GM12891 (cell line): ENCODE results near the gene BPIFB6.

Source experiments
- DNase-seq: peaks from one replicate; pipeline ENCODE4 v3.0.0; 2011; ENCODE audit warnings: low spot score; ENCODE audit not compliant: insufficient read length
- FAIRE-seq: peaks from 2 replicates; lab custom pipeline; 2011; peaks lifted over from hg19 to GRCh38; lab: Jason Lieb, UNC
- PAX5 ChIP-seq: IDR thresholded peaks from 2 replicates; pipeline ENCODE4 v1.6.1; 2011; ENCODE audit warnings: low read length, moderate library complexity, mild to moderate bottlenecking; ENCODE audit not compliant: insufficient read depth, severe bottlenecking
- POLR2A ChIP-seq: IDR thresholded peaks from 2 replicates; pipeline ENCODE4 v1.6.1; 2011; ENCODE audit warnings: low read depth, low read length, control low read depth
- POLR2AphosphoS5 ChIP-seq: IDR thresholded peaks from 2 replicates; pipeline ENCODE4 v1.6.1; 2011; ENCODE audit warnings: low read depth, low read length, control low read depth
- POU2F2 ChIP-seq: IDR thresholded peaks from 2 replicates; pipeline ENCODE4 v1.6.1; 2011; ENCODE audit warnings: low read depth, mild to moderate bottlenecking, control low read depth, low read length, moderate library complexity
- SPI1 ChIP-seq: IDR thresholded peaks from 2 replicates; pipeline ENCODE4 v1.6.1; 2011; ENCODE audit warnings: low read depth, low read length, control low read depth
- TAF1 ChIP-seq: IDR thresholded peaks from 2 replicates; pipeline ENCODE4 v1.6.1; 2011; ENCODE audit warnings: low read depth, low read length, control low read depth

BPIFB6 gene

GRCh38 chr20:33079259-33079658, 47.8 kb downstream of the BPIFB6 start, which contains the start of gene BPIFB4:
Gene BPIFB4, plus strand, starts transcription at chr20:33079643. Its CDS starts 1,884 bp downstream, at chr20:33081527.
- no peak for TF ChIP-seq POLR2A
- no peak for TF ChIP-seq TAF1
- no peak for TF ChIP-seq PAX5
- no peak for TF ChIP-seq POLR2AphosphoS5
- no peak for TF ChIP-seq SPI1
- TF ChIP-seq POU2F2: no peak
- DNase-seq: no peak
- no peak for FAIRE-seq

- FAIRE-seq (no peak), DNase-seq (no peak)
- TF ChIP-seq TAF1: no peak
- no peak for TF ChIP-seq POLR2AphosphoS5
- no peak for TF ChIP-seq POLR2A
- no peak for TF ChIP-seq POU2F2
- no peak for TF ChIP-seq SPI1
- no peak for TF ChIP-seq PAX5
Measured at GRCh38 chr20:33081411-33082154, 50.1 kb downstream of the BPIFB6 start.

- TF ChIP-seq POLR2A (no peak), SPI1 (no peak), POU2F2 (no peak)
- DNase-seq: no peak
- no peak for FAIRE-seq
Measured at GRCh38 chr20:33082546-33082945, 51.1 kb downstream of the BPIFB6 start.

- FAIRE-seq: no peak
Measured at GRCh38 chr20:33083544-33084340, 52.3 kb downstream of the BPIFB6 start.

GRCh38 chr20:33084722-33085121, 53.3 kb downstream of the BPIFB6 start:
- no peak for TF ChIP-seq TAF1
- TF ChIP-seq POLR2AphosphoS5: no peak
- no peak for TF ChIP-seq POU2F2
- TF ChIP-seq SPI1: no peak
- no peak for TF ChIP-seq PAX5
- TF ChIP-seq POLR2A: no peak
- DNase-seq (no peak), FAIRE-seq (no peak)

More at GRCh38 chr20:33083544-33084340, 52.3 kb downstream of the BPIFB6 start:
- no peak for DNase-seq
- no peak for TF ChIP-seq SPI1
- TF ChIP-seq POU2F2: no peak
- no peak for TF ChIP-seq TAF1
- no peak for TF ChIP-seq PAX5
- TF ChIP-seq POLR2A: no peak
- TF ChIP-seq POLR2AphosphoS5: no peak

GRCh38 chr20:33086052-33086722, 54.7 kb downstream of the BPIFB6 start:
- TF ChIP-seq SPI1: no peak
- TF ChIP-seq POLR2A: no peak
- TF ChIP-seq POU2F2: no peak
- TF ChIP-seq POLR2AphosphoS5: no peak
- TF ChIP-seq PAX5: no peak
- TF ChIP-seq TAF1: no peak
- DNase-seq: no peak
- no peak for FAIRE-seq

- no peak for DNase-seq
- no peak for FAIRE-seq
- no peak for TF ChIP-seq SPI1
- TF ChIP-seq POLR2A: no peak
- no peak for TF ChIP-seq PAX5
- TF ChIP-seq TAF1: no peak
- TF ChIP-seq POU2F2: no peak
- no peak for TF ChIP-seq POLR2AphosphoS5
Measured at GRCh38 chr20:33091147-33091546, 59.7 kb downstream of the BPIFB6 start.

- FAIRE-seq: no peak
- DNase-seq: no peak
- TF ChIP-seq SPI1 (no peak), POLR2A (no peak), TAF1 (no peak), PAX5 (no peak), POLR2AphosphoS5 (no peak), POU2F2 (no peak)
Measured at GRCh38 chr20:33091693-33092092, 60.2 kb downstream of the BPIFB6 start.

- TF ChIP-seq SPI1 (no peak), POLR2AphosphoS5 (no peak), PAX5 (no peak), POLR2A (no peak), POU2F2 (no peak), TAF1 (no peak)
- DNase-seq (no peak), FAIRE-seq (no peak)
Measured at GRCh38 chr20:33092361-33092760, 60.9 kb downstream of the BPIFB6 start.
